Pulmonary artery endothelial cell (primary cell): ENCODE data around the gene MYO10. TPM values are rescaled to one million over a fixed set of nuclear protein-coding genes. Genes with fewer than 3 reads are reported as not detected.

Experiments used
- DNase-seq: peaks from one replicate; pipeline ENCODE4 v3.0.0-alpha.2; 2011; ENCODE audit warnings: low read depth, low spot score
- total RNA-seq: library from RNA; depleted of rRNA; stranded (reverse); fragments of >200 nt; gene quantifications from 2 replicates; pipeline ENCODE4 v1.2.3, GENCODE V29; 2014

The MYO10 gene
- total RNA-seq, 1 donor from 2014 or later = 105 TPM

- DNase-seq = no peak
Measured at GRCh38 chr5:16625096-16625495, 311.0 kb downstream of the MYO10 start.

GRCh38 chr5:16619136-16619535 lies 317.0 kb downstream of the MYO10 start:
- DNase-seq = no peak

DNA sequence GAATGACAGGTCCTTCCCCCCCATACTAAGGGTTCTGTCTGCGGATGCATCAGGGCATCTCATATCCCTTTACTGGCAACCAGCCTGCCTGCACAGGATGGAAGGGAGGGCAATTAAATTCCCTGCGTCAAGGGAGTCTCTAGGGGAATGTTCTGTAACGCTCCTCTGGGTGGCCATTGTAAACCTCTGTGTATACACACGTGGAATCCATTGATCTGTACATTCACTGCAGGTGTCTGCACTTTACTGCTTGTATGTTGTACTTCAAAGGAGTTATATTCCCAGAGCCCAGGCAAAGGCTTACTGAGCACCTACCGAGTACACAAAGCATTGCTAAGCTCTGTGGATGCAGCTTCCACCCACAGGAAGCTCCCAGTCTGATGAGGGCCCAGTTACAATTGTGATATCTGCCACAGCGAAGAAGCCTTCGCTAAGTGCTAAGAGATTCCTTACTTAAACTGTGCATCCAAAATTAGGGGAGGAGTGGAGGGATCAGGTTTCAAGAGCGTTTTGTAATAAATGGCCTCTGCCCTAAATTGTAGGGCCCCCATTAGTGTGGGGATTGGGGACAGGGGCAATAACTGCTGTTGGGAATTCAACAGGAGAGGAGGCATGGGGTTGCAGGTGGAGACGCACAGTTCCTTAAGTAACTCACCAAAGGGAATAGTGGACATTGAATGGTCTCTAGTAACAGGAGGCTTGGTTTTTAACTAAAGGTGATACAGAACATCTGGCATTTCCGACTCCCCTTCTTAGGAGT lies 317.8 kb downstream of the MYO10 start:
- DNase-seq = no peak

DNA sequence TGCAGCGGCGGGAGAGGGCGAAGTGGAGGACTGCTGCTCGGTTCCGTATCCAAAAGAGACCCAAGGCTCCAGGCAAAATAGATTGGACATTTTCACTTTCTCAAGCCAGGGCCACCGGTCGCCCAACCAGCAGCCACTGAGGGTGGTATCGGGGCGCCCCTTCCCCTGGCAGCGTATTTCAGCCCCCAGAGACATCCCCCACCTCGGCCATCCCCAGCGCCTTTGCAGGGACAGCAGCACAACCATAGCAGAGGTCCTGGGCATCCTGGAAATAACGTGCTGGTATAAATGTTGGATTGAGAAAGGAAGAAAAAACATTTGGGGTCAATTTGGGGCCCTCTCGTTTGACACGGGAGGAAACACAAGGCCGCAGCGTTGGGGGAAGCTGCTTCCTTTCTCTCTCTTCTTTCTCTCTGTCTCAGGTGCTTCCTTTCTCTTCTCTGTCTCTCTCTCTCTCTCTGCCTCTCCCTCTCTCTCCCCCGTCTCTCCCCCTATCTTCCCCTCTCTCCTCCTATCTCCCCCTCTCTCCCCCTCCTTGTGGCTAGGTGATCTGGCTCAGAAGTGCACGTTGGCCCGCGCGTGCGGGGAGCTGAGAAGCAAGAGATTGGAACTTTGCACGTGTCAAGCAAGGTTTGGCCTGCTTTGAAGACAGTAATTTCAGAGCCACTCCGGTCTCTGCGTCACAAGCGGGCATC lies 318.7 kb downstream of the MYO10 start:
- DNase-seq = no peak

- no peak for DNase-seq
Measured at GRCh38 chr5:16616536-16617273, 319.4 kb downstream of the MYO10 start, which contains the start of gene RETREG1. Gene RETREG1 (minus strand): TSS chr5:16616997. CDS start chr5:16616971, 26 bp downstream.

GRCh38 chr5:16615741-16616535 lies 320.1 kb downstream of the MYO10 start:
- DNase-seq = no peak

DNA sequence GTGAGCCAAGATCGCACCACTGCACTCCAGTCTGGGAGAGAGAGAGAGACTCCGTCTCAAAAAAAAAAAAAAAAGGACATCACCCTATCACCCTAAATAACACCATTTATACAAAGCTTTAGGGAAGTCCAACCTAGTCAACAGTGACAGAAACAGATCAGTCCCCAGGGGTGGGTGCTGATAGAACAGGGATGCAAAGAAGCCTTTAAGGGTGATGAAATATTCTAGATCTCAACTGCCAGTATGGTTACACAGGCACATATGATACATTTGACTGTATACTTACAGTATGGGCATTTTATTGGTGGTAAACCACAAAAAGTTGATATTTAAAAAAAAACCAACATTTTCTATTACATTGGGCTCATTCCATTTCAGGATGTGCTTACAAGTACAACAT lies 324.1 kb downstream of the MYO10 start:
- DNase-seq = no peak
